ENCODE data around the gene ZC3H12A. TPM values are rescaled to one million over a fixed set of nuclear protein-coding genes. Genes with fewer than 3 reads are reported as not detected.

The ZC3H12A gene
- 33.2 to 47.8 TPM (median 41.9 TPM) in 5 replicates for total RNA-seq (2022; extraction: Qiagen RNA extraction; ENCODE audit: low read depth)

GRCh38 chr1:37474046-37474696 lies at the start of gene ZC3H12A:
TSS of gene ZC3H12A (plus strand) at chr1:37474580. CDS start at chr1:37475497, 917 bp downstream.

DNA sequence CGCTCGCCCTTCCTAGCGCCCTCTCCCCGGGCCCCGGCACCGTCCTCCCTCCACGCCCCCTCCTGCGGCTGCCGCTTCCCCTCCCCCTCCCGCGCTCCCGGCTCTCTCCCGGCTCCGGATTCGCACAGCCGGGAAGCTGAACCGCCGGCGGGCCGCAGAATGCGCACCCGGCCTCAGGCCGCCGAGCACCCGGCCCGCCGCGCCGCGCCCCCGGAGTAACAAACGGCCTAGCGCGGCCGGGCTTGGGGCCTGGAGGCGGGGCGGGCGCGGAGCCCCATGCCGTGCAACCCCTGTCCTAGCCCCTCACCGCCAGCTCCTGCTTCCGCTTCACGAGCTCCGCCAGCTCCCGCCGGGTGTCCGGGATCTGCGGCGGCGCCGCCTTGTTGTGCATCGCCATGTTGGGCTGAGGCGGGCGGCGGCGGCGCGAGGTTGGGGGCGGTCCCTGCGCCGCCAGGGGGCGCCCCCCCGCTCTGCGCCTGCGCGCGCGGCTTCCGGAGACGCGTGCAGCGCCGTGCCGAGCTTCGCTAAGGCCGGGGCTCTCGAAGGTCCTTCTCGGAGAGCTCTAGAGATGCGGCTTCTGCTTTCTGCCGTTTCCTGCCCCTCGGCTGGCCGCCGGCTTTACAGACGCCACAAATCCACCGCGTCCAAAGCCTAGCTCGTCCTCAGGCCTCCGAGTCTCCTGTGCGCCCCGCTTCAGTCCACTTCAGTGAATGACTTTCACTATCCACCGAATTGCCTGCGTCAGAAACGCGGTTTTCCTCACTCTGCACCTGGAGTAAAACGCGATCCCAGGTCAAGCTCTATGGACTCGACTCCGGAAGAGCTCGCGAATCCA lies 40.2 kb downstream of the ZC3H12A start, which contains the start of gene MEAF6:
MEAF6 (minus strand) TSS at position 417 of the 835 bp plus-strand sequence; CDS start at position 397, 20 bp downstream.

Other genes with a start within 250 kb of the ZC3H12A start
- 46.0 to 62.1 TPM (median 47.9 TPM) in 5 replicates for gene MEAF6, start 40.2 kb downstream of the ZC3H12A start, total RNA-seq (2022; extraction: Qiagen RNA extraction; ENCODE audit: low read depth)
- gene SNIP1, start 79.7 kb downstream of the ZC3H12A start, total RNA-seq (2022; extraction: Qiagen RNA extraction; ENCODE audit: low read depth), result 9.0 to 14.5 TPM (median 13.0 TPM) in 5 replicates
- 0.05 to 0.38 TPM (median 0.05 TPM) in 3 of 5 replicates, not detected in the others for gene DNALI1, start 82.4 kb downstream of the ZC3H12A start, total RNA-seq (2022; extraction: Qiagen RNA extraction; ENCODE audit: low read depth)
- gene GNL2, start 121.4 kb downstream of the ZC3H12A start, total RNA-seq (2022; extraction: Qiagen RNA extraction; ENCODE audit: low read depth), result 49.7 to 58.3 TPM (median 57.0 TPM) in 5 replicates
- gene RSPO1, start 160.3 kb downstream of the ZC3H12A start, total RNA-seq (2022; extraction: Qiagen RNA extraction; ENCODE audit: low read depth), result 0.08 to 0.15 TPM (median 0.11 TPM) in 4 of 5 replicates, not detected in the other
- 44.9 to 49.2 TPM (median 46.5 TPM) in 5 replicates for gene CDCA8, start 217.9 kb downstream of the ZC3H12A start, total RNA-seq (2022; extraction: Qiagen RNA extraction; ENCODE audit: low read depth)

All from A549 treated with GW870086 at 1 μM for 4 hours (cell line).